ENCODE measurements around the gene TXNDC8. TPM values are rescaled to one million over a fixed set of nuclear protein-coding genes. Genes with fewer than 3 reads are reported as not detected.

TXNDC8 gene
- total and polyA plus RNA-seq, 12 donors = not detected

DNA sequence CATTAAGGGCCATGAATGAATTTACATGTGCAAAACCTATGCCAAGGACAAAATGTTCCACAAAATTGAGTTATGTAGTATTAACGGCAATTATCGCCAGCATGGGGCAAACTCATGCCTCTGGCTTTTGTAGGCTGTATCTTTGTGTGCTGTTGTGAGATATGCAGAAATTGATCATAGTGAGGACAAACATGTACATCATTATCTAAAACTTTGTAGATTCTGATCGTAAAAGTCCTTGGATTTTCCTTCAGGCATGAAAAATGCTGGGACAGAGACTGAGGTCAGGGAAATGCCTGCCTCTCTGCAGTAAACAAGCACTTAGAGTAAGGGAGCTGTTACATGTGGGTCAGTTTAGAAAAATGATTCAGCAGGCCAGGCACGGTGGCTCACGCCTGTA, 5.9 kb upstream of the TXNDC8 start:
- no peaks in the 10 kb centered on the region for H3K9me3 ChIP-seq (replicated peaks in 1 of 3)
- intact Hi-C loops (cut with DNase I) = no loop called here
- TF ChIP-seq POLR2A (IDR thresholded peaks at IDR 0.05) (no peak), CTCF (IDR thresholded peaks at IDR 0.05) (no peak)

DNA sequence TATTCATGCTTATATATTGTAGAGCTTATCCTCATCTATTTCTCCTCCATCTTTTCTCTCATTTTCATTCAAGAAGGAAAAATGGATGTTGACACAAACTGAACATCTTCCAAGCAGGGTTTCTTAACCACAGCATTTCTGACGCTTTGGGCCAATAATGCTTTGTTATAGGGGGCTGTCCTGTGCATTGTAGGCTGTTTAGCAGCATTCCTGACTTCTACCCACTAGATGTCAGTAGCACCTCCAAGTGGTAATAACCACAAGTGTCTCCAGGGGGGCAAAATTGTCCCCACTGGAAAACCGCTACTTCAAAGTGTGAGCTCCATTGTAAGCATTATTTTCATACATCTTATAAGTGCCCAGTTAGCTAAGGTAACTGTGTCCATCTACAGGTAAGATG, 2.6 kb upstream of the TXNDC8 start:
- no peak for TF ChIP-seq CTCF (IDR thresholded peaks at IDR 0.05)
- TF ChIP-seq POLR2A (IDR thresholded peaks at IDR 0.05) = no peak
- WGBS, 4 donors = 78 to 82% (median 82%) methylated on average over 2 of the region's 2 CpGs
- intact Hi-C loops (cut with DNase I) = no loop called here
- Histone ChIP-seq H3K4me1 (replicated peaks in 1 of 2) (no peaks in the 10 kb centered on the region), H3K27ac (no peak overlapping the region), H3K9me3 (replicated peaks in 1 of 3) (no peaks in the 10 kb centered on the region), H3K4me3 (no peak overlapping the region), H3K27me3 (no peaks in the 10 kb centered on the region), H3K36me3 (replicated peaks in 1 of 2) (no peaks in the 10 kb centered on the region)
- DNase-seq = no peak

More for the DNA sequence above, 5.9 kb upstream of the TXNDC8 start:
- no peaks in the 10 kb centered on the region for H3K4me1 ChIP-seq (replicated peaks in 1 of 2)
- WGBS, 4 donors = 52 to 60% (median 57%) methylated on average over 5 of the region's 5 CpGs
- H3K27ac ChIP-seq = no peak overlapping the region
- peak in 1 of 7 donors; percentile 60 for DNase-seq
- no peaks in the 10 kb centered on the region for H3K36me3 ChIP-seq (replicated peaks in 1 of 2)
- H3K27me3 ChIP-seq = no peaks in the 10 kb centered on the region
- H3K4me3 ChIP-seq = no peak overlapping the region

GRCh38 chr9:110338143-110338542, 480 bp upstream of the TXNDC8 start:
- intact Hi-C loops (cut with DNase I) = no loop called here
- Histone ChIP-seq H3K36me3 (replicated peaks in 1 of 2) (no peaks in the 10 kb centered on the region), H3K27me3 (no peaks in the 10 kb centered on the region), H3K9me3 (replicated peaks in 1 of 3) (no peaks in the 10 kb centered on the region), H3K27ac (no peak overlapping the region), H3K4me1 (replicated peaks in 1 of 2) (no peaks in the 10 kb centered on the region), H3K4me3 (no peak overlapping the region)
- 59 to 83% (median 66%) methylated on average over 1 of the region's 1 CpG for WGBS, 4 donors
- DNase-seq = no peak
- TF ChIP-seq POLR2A (IDR thresholded peaks at IDR 0.05) (no peak), CTCF (IDR thresholded peaks at IDR 0.05) (no peak)

GRCh38 chr9:110336363-110336762, 1.3 kb downstream of the TXNDC8 start:
- no peak for TF ChIP-seq CTCF (IDR thresholded peaks at IDR 0.05)
- no peak for TF ChIP-seq POLR2A (IDR thresholded peaks at IDR 0.05)
- no peak overlapping the region for H3K27ac ChIP-seq
- no peak for DNase-seq

More at GRCh38 chr9:110336363-110336762, 1.3 kb downstream of the TXNDC8 start:
- no peaks in the 10 kb centered on the region for H3K27me3 ChIP-seq
- intact Hi-C loops (cut with DNase I) = no loop called here
- H3K36me3 ChIP-seq (replicated peaks in 1 of 2) = no peaks in the 10 kb centered on the region
- H3K4me3 ChIP-seq = no peak overlapping the region
- 67 to 88% (median 81%) methylated on average over 1 of the region's 1 CpG for WGBS, 4 donors
- H3K9me3 ChIP-seq (replicated peaks in 1 of 3) = no peaks in the 10 kb centered on the region
- no peaks in the 10 kb centered on the region for H3K4me1 ChIP-seq (replicated peaks in 1 of 2)
